Measurements from ENCODE around the gene CACNA1B.

CACNA1B gene

DNA sequence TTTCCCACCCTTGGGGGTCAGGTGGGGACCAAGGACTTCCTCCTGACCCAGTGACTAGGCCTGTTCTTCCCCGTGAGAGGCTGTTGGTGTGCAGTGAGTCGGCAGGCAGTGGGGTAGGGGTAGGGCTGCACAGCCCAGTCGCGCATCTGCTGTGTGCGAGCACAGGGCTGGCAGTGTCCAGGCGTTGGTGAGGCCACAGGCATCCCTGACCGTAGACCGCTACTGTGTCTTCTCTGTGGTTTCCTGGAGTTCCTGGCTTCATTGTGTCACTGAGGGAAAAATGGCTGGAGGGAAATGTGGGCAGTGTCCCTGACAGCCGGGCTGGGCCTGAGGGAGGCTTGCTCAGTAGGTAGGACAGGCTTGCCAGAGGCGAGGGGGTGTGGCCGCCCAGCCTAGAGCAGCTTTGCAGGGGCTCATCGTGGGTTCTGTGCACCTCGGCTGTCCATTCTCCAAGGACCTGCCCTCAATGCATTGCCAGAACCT lies 95.4 kb downstream of the CACNA1B start:
- no peaks in the 10 kb centered on the region for H3K9me3 ChIP-seq (ENCODE audit: control insufficient read depth in 1 of 2, low read length in 2 of 2)
- H3K27ac ChIP-seq (ENCODE audit: low read depth, low read length), result no peak overlapping the region
- no peaks in the 10 kb centered on the region for H3K4me1 ChIP-seq (ENCODE audit: control insufficient read depth in 1 of 2, insufficient read depth in 2 of 2, low read length in 2 of 2)
- H3K9ac ChIP-seq (ENCODE audit: low read depth in 1 of 2, low read length in 2 of 2), result no peak overlapping the region
- H3K36me3 ChIP-seq (ENCODE audit: control insufficient read depth in 1 of 2, insufficient read depth in 2 of 2, low read length in 2 of 2), result no peaks in the 10 kb centered on the region
- no peak overlapping the region for H3K4me3 ChIP-seq (ENCODE audit: low read depth in 1 of 2, low read length in 2 of 2)
- H3K27me3 ChIP-seq (ENCODE audit: control insufficient read depth in 1 of 2, insufficient read depth in 2 of 2, low read length in 2 of 2), result no peaks in the 10 kb centered on the region

DNA sequence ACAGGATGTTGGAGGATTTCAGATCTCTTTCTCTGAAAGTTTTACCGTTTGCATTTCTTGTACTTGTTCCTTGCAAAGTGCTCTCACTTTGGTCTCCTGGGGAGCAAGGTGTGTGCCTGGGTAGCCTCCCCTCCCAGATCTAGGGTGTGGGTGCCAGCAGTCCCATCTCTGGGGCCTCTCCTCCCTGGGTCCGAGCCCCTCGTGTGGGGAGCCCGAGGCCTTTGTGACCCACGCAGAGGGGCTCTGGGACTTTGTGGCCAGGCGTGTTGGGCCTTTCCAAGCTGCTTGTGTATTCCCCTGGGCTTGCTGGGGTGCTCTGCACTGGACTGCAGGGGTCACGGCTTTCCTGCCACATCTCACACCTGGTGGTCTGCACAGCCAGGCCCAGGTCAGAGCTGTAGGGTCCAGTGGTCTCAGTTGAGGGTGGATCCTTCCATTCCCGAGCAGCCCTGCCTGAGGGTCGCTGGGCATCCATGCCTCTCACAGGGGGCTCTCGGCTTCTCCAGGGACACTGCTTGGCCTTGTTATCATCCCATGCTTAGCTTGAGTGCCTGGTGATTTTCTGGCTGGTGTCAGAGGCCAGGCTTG lies 96.3 kb downstream of the CACNA1B start:
- H3K36me3 ChIP-seq (ENCODE audit: control insufficient read depth in 1 of 2, insufficient read depth in 2 of 2, low read length in 2 of 2), result no peaks in the 10 kb centered on the region
- no peaks in the 10 kb centered on the region for H3K4me1 ChIP-seq (ENCODE audit: control insufficient read depth in 1 of 2, insufficient read depth in 2 of 2, low read length in 2 of 2)
- H3K9me3 ChIP-seq (ENCODE audit: control insufficient read depth in 1 of 2, low read length in 2 of 2), result no peaks in the 10 kb centered on the region
- H3K27me3 ChIP-seq (ENCODE audit: control insufficient read depth in 1 of 2, insufficient read depth in 2 of 2, low read length in 2 of 2), result no peaks in the 10 kb centered on the region
- no peak overlapping the region for H3K27ac ChIP-seq (ENCODE audit: low read depth, low read length)
- H3K9ac ChIP-seq (ENCODE audit: low read depth in 1 of 2, low read length in 2 of 2), result no peak overlapping the region
- no peak overlapping the region for H3K4me3 ChIP-seq (ENCODE audit: low read depth in 1 of 2, low read length in 2 of 2)

DNA sequence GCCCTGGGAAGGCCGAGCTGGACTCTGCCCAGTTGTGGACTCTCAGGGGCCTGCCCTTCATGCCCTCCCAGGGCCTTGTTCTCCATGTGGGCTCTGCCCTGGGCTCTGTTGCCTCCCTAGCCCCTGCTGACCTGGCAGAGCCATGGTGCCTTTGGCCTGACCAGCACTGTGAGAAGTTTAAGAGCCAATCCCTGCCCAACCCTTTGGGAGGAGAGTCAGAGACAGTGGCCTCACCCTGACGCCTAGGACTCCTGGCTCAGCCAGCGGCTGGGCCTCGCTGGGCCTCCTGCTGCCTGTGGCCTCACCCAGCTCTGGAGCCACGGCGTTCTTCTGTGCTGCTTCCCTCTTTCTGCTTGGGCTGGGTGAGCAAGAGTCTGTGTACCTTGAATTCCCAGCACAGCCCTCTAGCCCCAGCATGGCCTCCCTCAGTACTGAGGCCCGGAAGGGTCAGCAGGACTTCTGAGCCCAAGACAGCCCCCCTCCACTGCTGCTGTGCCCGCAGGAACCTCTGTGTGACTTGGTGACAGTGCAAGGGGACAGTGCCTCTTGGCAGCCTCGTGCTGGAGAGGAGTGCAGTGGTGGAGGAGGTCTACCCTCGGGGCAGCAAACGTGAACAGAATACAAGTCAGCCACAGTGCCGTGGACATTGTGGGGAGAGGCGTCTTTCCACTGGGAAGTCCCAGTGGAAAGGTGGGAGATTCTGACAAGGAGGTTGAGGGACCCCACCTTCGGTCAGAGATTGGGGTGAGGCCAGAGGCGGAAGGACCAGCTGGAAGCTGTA lies 97.4 kb downstream of the CACNA1B start:
- Histone ChIP-seq H3K9me3 (ENCODE audit: control insufficient read depth in 1 of 2, low read length in 2 of 2) (no peaks in the 10 kb centered on the region), H3K27ac (ENCODE audit: low read depth, low read length) (no peak overlapping the region), H3K27me3 (ENCODE audit: control insufficient read depth in 1 of 2, insufficient read depth in 2 of 2, low read length in 2 of 2) (no peaks in the 10 kb centered on the region)

DNA sequence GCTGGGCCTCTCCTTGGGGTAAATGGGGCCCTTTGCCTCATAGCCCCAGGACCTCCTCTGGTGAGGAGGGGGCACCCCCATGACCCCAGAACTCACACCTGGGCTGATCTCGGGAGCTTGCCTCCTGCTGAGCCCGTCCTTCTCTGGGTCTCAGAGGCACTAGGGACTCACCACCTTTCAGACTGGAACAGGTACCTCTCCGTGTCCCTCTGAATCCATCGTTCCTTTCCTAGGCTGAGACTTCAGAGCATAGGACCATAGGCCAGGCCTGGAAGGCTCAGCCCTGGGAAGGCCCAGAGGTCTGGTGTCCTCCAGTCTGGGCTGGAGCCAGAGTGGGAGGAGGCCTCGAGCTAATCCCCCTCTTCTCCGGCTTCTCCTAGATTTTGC lies 97.9 kb downstream of the CACNA1B start:
- H3K36me3 ChIP-seq (ENCODE audit: control insufficient read depth in 1 of 2, insufficient read depth in 2 of 2, low read length in 2 of 2), result no peaks in the 10 kb centered on the region
- H3K4me1 ChIP-seq (ENCODE audit: control insufficient read depth in 1 of 2, insufficient read depth in 2 of 2, low read length in 2 of 2), result no peaks in the 10 kb centered on the region
- H3K9ac ChIP-seq (ENCODE audit: low read depth in 1 of 2, low read length in 2 of 2), result no peak overlapping the region
- H3K27ac ChIP-seq (ENCODE audit: low read depth, low read length), result no peak overlapping the region
- no peak overlapping the region for H3K4me3 ChIP-seq (ENCODE audit: low read depth in 1 of 2, low read length in 2 of 2)
- H3K9me3 ChIP-seq (ENCODE audit: control insufficient read depth in 1 of 2, low read length in 2 of 2), result no peaks in the 10 kb centered on the region
- H3K27me3 ChIP-seq (ENCODE audit: control insufficient read depth in 1 of 2, insufficient read depth in 2 of 2, low read length in 2 of 2), result no peaks in the 10 kb centered on the region

More for the DNA sequence above, 97.4 kb downstream of the CACNA1B start:
- H3K4me3 ChIP-seq (ENCODE audit: low read depth in 1 of 2, low read length in 2 of 2), result no peak overlapping the region
- H3K36me3 ChIP-seq (ENCODE audit: control insufficient read depth in 1 of 2, insufficient read depth in 2 of 2, low read length in 2 of 2), result no peaks in the 10 kb centered on the region
- H3K9ac ChIP-seq (ENCODE audit: low read depth in 1 of 2, low read length in 2 of 2), result no peak overlapping the region
- H3K4me1 ChIP-seq (ENCODE audit: control insufficient read depth in 1 of 2, insufficient read depth in 2 of 2, low read length in 2 of 2), result no peaks in the 10 kb centered on the region

DNA sequence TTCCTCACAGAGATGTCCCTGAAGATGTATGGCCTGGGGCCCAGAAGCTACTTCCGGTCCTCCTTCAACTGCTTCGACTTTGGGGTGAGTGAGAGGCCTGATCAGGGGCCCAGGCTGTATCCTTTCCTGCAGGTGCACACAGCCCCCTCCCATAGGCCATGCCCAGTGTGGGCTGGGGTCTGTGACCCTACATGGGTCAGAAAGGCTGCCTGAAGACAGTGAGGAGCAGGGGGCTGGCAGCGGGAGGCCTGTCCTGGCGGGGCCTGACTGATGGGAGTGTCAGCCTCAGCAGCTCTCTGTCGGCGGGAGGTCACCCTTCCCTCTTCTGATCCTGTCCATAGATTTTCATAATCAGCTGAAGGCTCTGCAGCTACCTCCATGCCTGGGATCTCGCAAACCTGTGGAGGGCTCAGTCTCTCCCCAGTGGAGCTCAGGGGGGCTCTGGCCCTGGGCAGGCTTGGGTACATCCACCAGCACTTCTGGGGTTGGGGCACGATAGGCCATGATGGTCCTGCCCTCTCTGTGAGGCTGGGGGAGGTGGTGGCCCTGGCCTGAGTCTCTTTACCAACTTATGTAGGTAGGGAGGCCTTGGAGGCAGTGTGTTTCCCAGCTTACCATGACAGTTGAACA lies 98.5 kb downstream of the CACNA1B start:
- no peak overlapping the region for H3K4me3 ChIP-seq (ENCODE audit: low read depth in 1 of 2, low read length in 2 of 2)
- H3K27me3 ChIP-seq (ENCODE audit: control insufficient read depth in 1 of 2, insufficient read depth in 2 of 2, low read length in 2 of 2), result no peaks in the 10 kb centered on the region
- H3K36me3 ChIP-seq (ENCODE audit: control insufficient read depth in 1 of 2, insufficient read depth in 2 of 2, low read length in 2 of 2), result no peaks in the 10 kb centered on the region
- no peaks in the 10 kb centered on the region for H3K9me3 ChIP-seq (ENCODE audit: control insufficient read depth in 1 of 2, low read length in 2 of 2)
- no peaks in the 10 kb centered on the region for H3K4me1 ChIP-seq (ENCODE audit: control insufficient read depth in 1 of 2, insufficient read depth in 2 of 2, low read length in 2 of 2)
- H3K27ac ChIP-seq (ENCODE audit: low read depth, low read length), result no peak overlapping the region
- no peak overlapping the region for H3K9ac ChIP-seq (ENCODE audit: low read depth in 1 of 2, low read length in 2 of 2)

DNA sequence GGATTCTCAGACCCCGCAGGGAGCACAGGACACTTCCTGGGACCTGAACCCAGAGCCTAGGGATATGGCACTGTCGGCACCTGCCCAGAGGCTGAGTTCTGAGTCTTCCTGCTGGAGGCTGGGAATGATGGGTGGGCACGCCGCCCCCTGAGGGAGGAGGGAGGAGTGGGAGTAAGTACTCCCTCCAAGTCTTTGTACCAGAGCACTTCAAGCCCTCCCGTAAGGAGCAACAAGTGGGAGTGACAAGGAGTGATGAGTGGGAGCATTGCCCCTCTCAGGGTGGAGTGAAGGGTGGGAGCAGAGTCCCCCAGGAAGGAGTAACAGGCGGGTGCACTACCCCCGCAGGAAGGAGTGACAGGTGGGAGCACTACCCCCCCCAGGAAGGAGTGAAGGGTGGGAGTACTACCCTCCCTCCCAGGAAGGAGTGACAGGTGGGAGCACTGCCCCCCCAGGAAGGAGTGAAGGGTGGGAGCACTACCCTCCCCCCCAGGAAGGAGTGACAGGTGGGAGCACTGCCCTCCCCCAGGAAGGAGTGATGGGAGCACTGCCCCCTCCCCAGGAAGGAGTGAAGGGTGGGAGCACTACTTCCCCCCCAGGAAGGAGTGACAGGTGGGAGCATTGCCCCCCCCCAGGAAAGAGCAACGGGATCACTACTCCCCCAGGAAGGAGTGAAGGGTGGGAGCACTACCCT lies 100.1 kb downstream of the CACNA1B start:
- H3K9me3 ChIP-seq (ENCODE audit: control insufficient read depth in 1 of 2, low read length in 2 of 2), result no peaks in the 10 kb centered on the region
- H3K27me3 ChIP-seq (ENCODE audit: control insufficient read depth in 1 of 2, insufficient read depth in 2 of 2, low read length in 2 of 2), result no peaks in the 10 kb centered on the region
- no peak overlapping the region for H3K9ac ChIP-seq (ENCODE audit: low read depth in 1 of 2, low read length in 2 of 2)
- H3K4me1 ChIP-seq (ENCODE audit: control insufficient read depth in 1 of 2, insufficient read depth in 2 of 2, low read length in 2 of 2), result no peaks in the 10 kb centered on the region
- no peak overlapping the region for H3K4me3 ChIP-seq (ENCODE audit: low read depth in 1 of 2, low read length in 2 of 2)
- no peaks in the 10 kb centered on the region for H3K36me3 ChIP-seq (ENCODE audit: control insufficient read depth in 1 of 2, insufficient read depth in 2 of 2, low read length in 2 of 2)
- no peak overlapping the region for H3K27ac ChIP-seq (ENCODE audit: low read depth, low read length)

DNA sequence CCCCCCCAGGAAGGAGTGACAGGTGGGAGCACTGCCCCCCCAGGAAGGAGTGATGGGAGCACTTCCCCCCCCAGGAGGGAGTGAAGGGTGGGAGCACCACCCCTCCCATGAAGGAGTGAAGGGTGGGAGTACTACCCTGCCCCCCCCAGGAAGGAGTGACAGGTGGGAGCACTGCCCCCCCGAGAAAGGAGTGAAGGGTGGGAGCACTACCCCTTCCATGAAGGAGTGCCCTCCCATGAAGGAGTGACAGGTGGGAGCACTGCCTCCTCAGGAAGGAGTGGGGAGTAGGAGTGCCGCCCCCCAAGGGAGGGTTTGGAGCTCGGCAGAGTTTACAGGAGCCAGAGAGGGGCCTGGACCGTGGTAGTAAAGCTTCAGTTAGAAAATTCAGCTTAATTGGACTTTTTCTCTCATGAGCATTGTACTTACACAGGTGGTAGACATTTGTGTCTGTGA lies 100.7 kb downstream of the CACNA1B start:
- Histone ChIP-seq H3K36me3 (ENCODE audit: control insufficient read depth in 1 of 2, insufficient read depth in 2 of 2, low read length in 2 of 2) (no peaks in the 10 kb centered on the region), H3K4me3 (ENCODE audit: low read depth in 1 of 2, low read length in 2 of 2) (no peak overlapping the region), H3K27ac (ENCODE audit: low read depth, low read length) (no peak overlapping the region), H3K9me3 (ENCODE audit: control insufficient read depth in 1 of 2, low read length in 2 of 2) (no peaks in the 10 kb centered on the region), H3K4me1 (ENCODE audit: control insufficient read depth in 1 of 2, insufficient read depth in 2 of 2, low read length in 2 of 2) (no peaks in the 10 kb centered on the region), H3K9ac (ENCODE audit: low read depth in 1 of 2, low read length in 2 of 2) (no peak overlapping the region), H3K27me3 (ENCODE audit: control insufficient read depth in 1 of 2, insufficient read depth in 2 of 2, low read length in 2 of 2) (no peaks in the 10 kb centered on the region)

DNA sequence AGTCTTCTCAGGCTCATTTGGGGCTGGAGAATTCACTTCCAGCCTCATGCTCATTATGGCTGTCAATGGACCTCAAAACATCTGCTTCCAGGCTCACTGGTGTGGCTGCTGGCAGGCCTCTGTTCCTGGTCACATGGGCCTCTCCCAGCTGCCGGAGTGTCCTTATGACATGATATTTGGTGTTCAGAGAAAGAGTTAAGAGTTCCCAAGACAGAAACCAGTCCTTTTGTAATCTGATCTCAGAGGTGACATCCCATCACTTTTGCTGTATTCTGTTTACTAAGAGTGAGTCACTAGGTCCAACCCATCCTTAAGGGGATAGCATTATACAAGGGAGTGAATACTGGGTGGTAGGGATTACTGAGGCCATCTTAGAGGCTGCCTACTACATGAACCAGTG lies 104.6 kb downstream of the CACNA1B start:
- Histone ChIP-seq H3K36me3 (ENCODE audit: control insufficient read depth in 1 of 2, insufficient read depth in 2 of 2, low read length in 2 of 2) (no peaks in the 10 kb centered on the region), H3K27ac (ENCODE audit: low read depth, low read length) (no peak overlapping the region), H3K9ac (ENCODE audit: low read depth in 1 of 2, low read length in 2 of 2) (no peak overlapping the region)

DNA sequence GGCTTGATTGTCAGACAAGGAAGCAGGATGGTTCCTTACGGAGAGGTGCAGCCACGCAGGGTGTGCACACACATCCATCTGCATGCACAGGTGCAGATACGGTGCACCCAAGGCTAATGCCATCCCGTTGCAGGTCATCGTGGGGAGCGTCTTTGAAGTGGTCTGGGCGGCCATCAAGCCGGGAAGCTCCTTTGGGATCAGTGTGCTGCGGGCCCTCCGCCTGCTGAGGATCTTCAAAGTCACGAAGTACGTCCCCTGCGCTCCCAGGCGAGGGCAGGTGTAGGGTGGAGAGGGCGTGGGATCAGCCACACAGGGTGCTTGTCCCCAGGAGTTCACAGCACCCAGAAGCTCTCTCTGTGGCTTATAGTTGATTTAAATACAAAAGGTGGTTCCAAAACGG lies 106.4 kb downstream of the CACNA1B start:
- no peaks in the 10 kb centered on the region for H3K36me3 ChIP-seq (ENCODE audit: control insufficient read depth in 1 of 2, insufficient read depth in 2 of 2, low read length in 2 of 2)
- H3K4me3 ChIP-seq (ENCODE audit: low read depth in 1 of 2, low read length in 2 of 2), result no peak overlapping the region
- H3K9ac ChIP-seq (ENCODE audit: low read depth in 1 of 2, low read length in 2 of 2), result no peak overlapping the region
- H3K9me3 ChIP-seq (ENCODE audit: control insufficient read depth in 1 of 2, low read length in 2 of 2), result no peaks in the 10 kb centered on the region
- H3K27ac ChIP-seq (ENCODE audit: low read depth, low read length), result no peak overlapping the region
- no peaks in the 10 kb centered on the region for H3K27me3 ChIP-seq (ENCODE audit: control insufficient read depth in 1 of 2, insufficient read depth in 2 of 2, low read length in 2 of 2)
- H3K4me1 ChIP-seq (ENCODE audit: control insufficient read depth in 1 of 2, insufficient read depth in 2 of 2, low read length in 2 of 2), result no peaks in the 10 kb centered on the region

More for the DNA sequence above, 104.6 kb downstream of the CACNA1B start:
- Histone ChIP-seq H3K9me3 (ENCODE audit: control insufficient read depth in 1 of 2, low read length in 2 of 2) (no peaks in the 10 kb centered on the region), H3K4me3 (ENCODE audit: low read depth in 1 of 2, low read length in 2 of 2) (no peak overlapping the region), H3K4me1 (ENCODE audit: control insufficient read depth in 1 of 2, insufficient read depth in 2 of 2, low read length in 2 of 2) (no peaks in the 10 kb centered on the region), H3K27me3 (ENCODE audit: control insufficient read depth in 1 of 2, insufficient read depth in 2 of 2, low read length in 2 of 2) (no peaks in the 10 kb centered on the region)

Measured in duodenal mucosa (tissue), 2 donors.